ENCODE measurements around the gene JAML.
A peak's percentile ranks its signal among the peaks of the same experiment; 100 is the strongest.

Gene JAML

GRCh38 chr11:118240999-118241763, 16.4 kb upstream of the JAML start:
- DNase-seq (ENCODE audit: low read depth in 2 of 2), result peak in 1 of 2 donors; percentile 69

- DNase-seq (ENCODE audit: low read depth in 2 of 2), result no peak
Measured at GRCh38 chr11:118239509-118240205, 14.8 kb upstream of the JAML start.

- DNase-seq (ENCODE audit: low read depth in 2 of 2), result no peak
Measured at GRCh38 chr11:118238929-118239328, 14.1 kb upstream of the JAML start.

- no peak for DNase-seq (ENCODE audit: low read depth in 2 of 2)
Measured at GRCh38 chr11:118238421-118238820, 13.6 kb upstream of the JAML start.

GRCh38 chr11:118236170-118236569, 11.4 kb upstream of the JAML start:
- DNase-seq (ENCODE audit: low read depth in 2 of 2), result no peak

- no peak for DNase-seq (ENCODE audit: low read depth in 2 of 2)
Measured at GRCh38 chr11:118234833-118235232, 10.0 kb upstream of the JAML start.

- DNase-seq (ENCODE audit: low read depth in 2 of 2), result no peak
Measured at GRCh38 chr11:118233850-118234249, 9.0 kb upstream of the JAML start.

- no peak for DNase-seq (ENCODE audit: low read depth in 2 of 2)
Measured at GRCh38 chr11:118233377-118233776, 8.6 kb upstream of the JAML start.

DNA sequence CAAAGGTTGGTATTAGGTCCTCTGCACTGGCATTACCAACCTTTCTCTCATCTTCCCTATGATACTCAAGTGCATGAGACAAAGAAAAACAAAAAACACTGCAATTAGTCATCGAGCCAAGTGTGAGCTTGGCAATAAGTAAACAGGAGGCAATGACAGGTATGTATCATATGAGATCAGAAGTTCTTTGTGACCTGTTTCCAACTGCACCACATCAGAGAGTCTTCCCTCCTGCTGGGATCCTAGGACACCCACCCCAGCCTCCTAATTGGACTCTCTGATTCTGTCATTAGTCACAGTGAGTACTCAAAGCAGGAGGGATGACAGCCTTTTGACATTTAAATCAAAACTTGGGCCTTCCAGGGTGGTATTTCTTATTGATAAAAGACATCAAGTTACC, 7.8 kb upstream of the JAML start:
- no peak for DNase-seq (ENCODE audit: low read depth in 2 of 2)

GRCh38 chr11:118231461-118231860, 6.7 kb upstream of the JAML start:
- DNase-seq (ENCODE audit: low read depth in 2 of 2), result no peak

- DNase-seq (ENCODE audit: low read depth in 2 of 2), result no peak
Measured at GRCh38 chr11:118230088-118230487, 5.3 kb upstream of the JAML start.

DNA sequence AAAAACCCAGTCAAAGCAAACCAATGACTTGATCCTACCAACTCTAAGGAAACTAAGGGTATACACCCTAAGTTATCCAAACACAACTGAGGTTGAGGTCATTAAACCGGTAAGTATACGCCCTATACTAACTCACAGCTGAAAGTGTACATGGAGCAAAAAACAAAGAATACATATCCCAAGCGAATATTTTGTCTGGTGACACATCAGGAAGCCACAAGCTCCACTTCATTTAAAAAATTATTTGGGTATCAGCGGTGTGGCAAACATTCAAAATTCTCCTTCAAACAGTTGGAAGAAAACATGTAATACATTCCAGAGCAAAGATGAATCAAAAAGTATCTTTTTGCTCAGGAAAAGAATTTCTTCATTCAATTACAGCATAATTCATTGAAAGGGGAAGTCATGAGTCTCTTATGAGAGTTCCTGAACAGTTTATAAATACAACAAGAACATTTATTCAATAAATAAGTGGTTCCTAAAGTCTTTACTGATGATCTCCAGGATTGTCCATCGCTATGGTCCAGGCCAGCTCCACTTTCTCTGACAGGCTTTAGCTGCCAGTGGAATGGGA, 4.5 kb upstream of the JAML start:
- DNase-seq (ENCODE audit: low read depth in 2 of 2), result no peak

- no peak for DNase-seq (ENCODE audit: low read depth in 2 of 2)
Measured at GRCh38 chr11:118227865-118228785, 3.3 kb upstream of the JAML start.

DNA sequence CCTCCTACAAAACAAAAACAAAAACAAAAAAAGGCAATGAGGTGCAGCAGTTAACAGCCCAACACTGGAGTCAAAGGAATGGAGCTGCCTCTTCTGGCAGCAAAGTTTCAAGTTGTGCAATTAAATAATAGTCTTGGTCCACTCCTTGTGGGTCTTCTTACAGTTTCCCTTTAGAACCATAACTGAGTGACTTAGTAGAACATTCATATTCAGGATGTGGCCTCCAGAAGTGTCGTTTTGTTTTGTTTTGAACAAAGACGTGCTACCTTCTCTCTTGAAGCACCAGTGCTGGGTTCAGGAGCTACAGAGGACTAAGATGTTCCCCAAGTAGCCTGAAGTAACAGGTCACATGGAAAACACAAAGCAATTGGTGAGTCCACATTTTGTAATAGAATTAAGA, 2.0 kb upstream of the JAML start:
- no peak for DNase-seq (ENCODE audit: low read depth in 2 of 2)

DNA sequence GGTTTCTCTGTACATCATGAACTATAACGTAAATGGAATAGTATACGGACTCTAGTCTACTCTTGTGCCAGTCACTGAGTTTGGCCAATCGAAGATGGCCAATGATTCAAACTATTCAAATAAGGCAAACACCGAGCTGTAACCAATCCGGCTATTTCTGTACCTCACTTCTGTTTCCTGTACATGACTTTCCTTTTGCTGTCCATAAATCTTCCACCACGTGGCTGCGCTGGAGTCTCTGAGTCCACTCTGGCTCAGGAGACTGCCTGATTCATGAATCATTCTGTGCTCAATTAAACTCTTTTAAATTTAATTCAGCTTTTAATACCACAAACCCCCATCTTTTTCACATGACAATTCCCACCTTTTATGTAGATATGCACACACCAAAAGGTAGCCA, 1.5 kb upstream of the JAML start:
- DNase-seq (ENCODE audit: low read depth in 2 of 2), result no peak

DNA sequence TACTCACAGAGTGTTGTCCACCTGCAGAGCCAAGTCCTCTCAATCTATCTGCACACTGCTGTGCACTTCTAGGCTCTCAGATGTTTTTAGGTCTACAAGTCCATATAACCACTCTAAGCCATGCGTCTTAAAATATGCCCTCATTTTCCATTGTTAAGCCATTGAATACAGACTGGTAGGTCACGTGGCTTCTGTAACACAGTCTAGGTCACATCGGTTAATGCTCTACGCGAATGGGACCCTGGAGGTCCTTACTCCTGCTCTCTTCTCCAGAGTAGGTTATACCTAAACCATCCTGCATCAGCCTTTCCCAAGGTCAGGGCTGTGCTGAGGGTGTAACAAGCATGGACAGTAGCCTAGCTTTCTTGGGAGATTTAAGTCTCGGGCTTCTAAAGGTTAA, 819 bp downstream of the JAML start:
- DNase-seq (ENCODE audit: low read depth in 2 of 2), result no peak

DNA sequence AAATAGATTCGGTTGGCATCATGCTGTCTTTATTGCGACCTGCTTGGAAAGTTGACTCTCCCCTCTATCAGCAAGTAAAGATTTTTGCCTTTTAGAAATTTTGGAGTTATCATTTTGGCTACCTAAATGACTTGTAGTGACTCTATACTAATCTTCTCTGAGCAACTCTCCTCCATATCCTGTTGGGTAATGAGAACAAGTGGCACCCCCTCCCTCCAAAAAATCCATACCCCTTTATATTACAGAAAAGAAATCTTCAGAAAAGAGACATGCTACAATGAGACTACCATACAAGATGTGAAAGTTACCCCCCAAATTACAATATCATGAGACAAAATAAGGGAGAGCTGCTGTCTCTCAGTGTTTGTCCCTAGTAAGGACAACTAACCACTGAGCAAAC, 1.2 kb downstream of the JAML start:
- no peak for DNase-seq (ENCODE audit: low read depth in 2 of 2)

- no peak for DNase-seq (ENCODE audit: low read depth in 2 of 2)
Measured at GRCh38 chr11:118222437-118222836, 2.4 kb downstream of the JAML start.

DNA sequence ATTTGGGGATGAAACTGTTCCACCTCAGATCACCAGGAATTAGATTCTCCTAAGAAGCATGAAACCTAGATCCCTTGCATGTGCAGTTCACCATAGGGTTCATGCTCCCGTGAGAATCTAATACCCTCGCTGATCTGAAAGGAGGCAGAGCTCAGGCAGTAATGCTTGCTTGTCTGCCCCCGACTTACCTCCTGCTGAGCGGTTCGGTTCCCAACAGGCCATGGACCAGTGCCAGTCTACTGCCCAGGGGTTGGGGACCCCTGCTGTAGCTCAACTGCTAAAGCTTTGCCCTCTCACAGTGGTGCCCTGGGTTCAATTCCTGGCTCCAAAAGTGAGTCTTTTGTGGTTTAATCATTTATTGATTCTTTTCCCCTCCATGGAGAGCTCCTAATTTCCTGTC, 3.4 kb downstream of the JAML start:
- DNase-seq (ENCODE audit: low read depth in 2 of 2), result no peak

GRCh38 chr11:118219732-118220131, 5.1 kb downstream of the JAML start:
- DNase-seq (ENCODE audit: low read depth in 2 of 2), result no peak

- no peak for DNase-seq (ENCODE audit: low read depth in 2 of 2)
Measured at GRCh38 chr11:118219244-118219643, 5.6 kb downstream of the JAML start.

GRCh38 chr11:118217575-118217974, 7.2 kb downstream of the JAML start:
- no peak for DNase-seq (ENCODE audit: low read depth in 2 of 2)
